ENCODE measurements around the gene TMEM238.

Gene TMEM238

DNA sequence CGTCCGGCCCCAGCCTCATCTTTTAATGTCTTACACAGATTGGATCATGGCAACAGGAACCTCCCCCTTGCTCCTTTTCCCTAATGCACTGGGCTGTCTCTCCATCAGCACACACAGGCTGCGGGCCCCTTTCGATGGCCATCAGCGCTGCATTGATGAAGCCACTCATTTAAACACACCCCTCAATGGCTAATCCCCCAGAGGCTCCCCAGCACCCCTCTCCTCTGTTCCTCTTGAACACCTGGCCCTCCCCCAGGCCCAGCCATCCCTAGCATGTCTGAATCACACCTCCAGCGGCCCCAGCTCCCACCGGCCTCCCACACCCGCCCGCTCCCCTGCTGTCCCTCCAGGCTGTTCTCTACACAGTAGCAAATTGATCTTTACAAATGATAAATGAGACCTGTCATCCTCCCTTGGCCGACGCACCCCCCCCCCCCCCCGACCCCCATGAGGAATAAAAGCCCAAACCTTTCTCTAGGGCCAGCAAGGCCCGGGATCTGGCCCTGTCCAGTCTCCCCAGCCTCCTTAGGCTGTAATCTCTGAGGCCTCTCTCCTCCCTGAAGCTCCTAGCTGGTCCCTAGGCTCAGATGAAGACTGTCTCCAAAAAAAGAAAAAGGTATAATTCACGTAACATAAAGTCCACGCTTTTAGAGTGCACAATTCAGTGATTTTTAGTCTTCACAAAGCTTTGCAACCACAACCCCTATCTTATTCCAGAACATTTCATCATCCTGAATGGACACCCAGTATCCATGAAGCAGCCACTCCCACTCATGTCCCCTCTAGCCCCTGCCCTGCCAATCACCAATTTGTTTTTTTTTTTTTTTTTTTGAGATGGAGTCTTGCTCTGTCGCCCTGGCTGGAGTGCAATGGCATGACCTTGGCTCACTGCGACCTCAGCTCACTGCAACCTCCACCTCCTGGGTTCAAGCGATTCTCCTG, 9.0 kb upstream of the TMEM238 start:
- TF ChIP-seq, protein P1, sequence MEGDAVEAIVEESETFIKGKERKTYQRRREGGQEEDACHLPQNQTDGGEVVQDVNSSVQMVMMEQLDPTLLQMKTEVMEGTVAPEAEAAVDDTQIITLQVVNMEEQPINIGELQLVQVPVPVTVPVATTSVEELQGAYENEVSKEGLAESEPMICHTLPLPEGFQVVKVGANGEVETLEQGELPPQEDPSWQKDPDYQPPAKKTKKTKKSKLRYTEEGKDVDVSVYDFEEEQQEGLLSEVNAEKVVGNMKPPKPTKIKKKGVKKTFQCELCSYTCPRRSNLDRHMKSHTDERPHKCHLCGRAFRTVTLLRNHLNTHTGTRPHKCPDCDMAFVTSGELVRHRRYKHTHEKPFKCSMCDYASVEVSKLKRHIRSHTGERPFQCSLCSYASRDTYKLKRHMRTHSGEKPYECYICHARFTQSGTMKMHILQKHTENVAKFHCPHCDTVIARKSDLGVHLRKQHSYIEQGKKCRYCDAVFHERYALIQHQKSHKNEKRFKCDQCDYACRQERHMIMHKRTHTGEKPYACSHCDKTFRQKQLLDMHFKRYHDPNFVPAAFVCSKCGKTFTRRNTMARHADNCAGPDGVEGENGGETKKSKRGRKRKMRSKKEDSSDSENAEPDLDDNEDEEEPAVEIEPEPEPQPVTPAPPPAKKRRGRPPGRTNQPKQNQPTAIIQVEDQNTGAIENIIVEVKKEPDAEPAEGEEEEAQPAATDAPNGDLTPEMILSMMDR (IDR thresholded peaks at IDR 0.05), result no peak

DNA sequence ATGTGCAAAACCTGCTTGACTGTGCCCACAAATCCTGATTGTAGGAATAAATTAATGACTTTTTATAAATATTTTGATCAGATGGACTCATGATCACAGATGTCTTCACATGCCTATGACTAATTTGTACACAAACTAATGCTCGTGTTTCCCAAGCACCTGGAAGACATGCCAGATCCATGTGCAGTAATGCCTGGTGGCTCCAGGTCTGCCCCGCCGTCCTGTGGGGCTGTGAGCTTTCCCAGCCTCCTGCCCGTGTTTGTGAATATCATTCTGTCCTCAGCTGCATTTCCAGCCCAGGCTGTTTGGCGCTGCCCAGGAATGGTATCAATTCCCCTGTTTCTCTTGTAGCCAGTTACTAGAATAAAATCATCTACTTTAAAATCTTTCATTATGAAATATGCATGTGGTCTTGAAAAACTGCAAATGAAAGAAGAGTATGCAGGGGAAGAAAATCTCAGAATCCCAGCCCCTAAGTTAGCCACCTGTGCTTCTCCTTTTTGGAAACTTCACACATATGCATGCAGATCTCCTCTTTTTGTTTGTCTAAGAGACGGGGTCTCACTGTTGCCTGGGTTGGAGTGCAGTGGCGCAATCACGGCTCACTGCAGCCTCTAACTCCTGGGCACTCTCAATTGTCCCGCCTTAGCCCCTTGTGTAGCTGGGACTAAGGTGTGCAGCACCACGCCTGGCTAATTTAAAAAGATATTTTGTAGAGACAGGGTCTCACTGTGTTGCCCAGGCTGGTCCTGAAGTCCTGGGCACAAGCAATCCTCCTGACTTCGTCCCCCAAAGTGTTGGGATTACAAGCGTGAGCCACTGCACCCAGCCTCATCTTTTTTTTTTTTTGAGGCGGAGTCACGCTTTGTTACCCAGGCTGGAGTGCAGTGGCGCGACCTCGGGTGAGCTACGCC, 7.9 kb upstream of the TMEM238 start:
- TF ChIP-seq, protein P1 (IDR thresholded peaks at IDR 0.05), result no peak

- TF ChIP-seq, protein P1 (IDR thresholded peaks at IDR 0.05), result no peak
Observed at GRCh38 chr19:55391191-55391670, 7.1 kb upstream of the TMEM238 start.

DNA sequence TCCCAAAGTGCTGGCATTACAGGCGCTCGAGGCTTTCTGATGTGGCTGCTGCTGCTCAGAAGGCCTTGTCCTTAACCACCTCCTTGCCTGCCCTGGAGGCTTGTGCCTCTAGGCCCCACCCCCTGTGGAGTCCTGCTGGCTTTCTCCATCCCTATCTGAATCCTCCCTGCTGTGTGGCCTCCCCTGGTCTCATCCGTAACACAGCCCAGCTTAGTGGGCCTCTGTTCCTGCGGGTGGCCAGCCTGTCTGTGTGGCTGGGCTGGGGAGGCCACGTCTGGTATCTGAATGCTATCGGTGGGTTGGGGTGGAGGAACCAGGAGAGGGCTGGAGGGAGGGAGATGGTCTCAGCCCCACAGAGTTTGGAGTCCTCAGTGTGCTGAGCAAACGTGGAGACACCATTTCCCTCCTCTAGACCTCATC, 6.4 kb upstream of the TMEM238 start:
- TF ChIP-seq, protein P1 (IDR thresholded peaks at IDR 0.05), result no peak

GRCh38 chr19:55389386-55390317, 5.6 kb upstream of the TMEM238 start:
- TF ChIP-seq, protein P1 (IDR thresholded peaks at IDR 0.05), result no peak

DNA sequence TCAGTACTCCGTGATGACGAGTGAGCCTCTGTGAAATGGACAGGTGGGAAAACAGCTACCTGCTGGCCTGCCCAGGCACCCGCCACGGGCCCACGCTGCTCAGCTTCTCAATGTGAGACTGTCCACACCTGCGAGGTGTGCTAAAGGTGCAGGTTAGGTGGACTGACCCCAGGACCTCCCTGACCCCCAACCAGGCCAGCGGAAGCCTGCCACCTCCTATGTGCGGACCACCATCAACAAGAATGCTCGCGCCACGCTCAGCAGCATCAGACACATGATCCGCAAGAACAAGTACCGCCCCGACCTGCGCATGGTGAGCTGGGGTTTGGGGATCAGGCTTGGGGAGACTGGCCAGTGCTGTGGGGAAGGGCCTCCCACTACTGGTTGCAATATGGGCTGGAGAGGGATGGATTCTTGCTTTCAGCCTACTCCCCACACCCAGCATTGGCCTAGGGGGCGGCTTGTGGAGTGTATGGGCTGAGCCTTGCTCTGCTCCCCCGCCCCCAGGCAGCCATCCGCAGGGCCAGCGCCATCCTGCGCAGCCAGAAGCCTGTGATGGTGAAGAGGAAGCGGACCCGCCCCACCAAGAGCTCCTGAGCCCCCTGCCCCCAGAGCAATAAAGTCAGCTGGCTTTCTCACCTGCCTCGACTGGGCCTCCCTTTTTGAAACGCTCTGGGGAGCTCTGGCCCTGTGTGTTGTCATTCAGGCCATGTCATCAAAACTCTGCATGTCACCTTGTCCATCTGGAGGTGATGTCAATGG, 3.8 kb upstream of the TMEM238 start:
- TF ChIP-seq, protein P1 (IDR thresholded peaks at IDR 0.05), result no peak
